Measurements from ENCODE around the gene AKT1. TPM values are rescaled to one million over a fixed set of nuclear protein-coding genes. Genes with fewer than 3 reads are reported as not detected.

Gene AKT1
- total RNA-seq, 4 donors from 2014 or later = 51.9 to 91.0 (median 88.7) TPM

- WGBS, 2 donors = 87 to 89% methylated on average over 28 to 30 of the region's 30 CpGs
- TF ChIP-seq POLR2A (IDR thresholded peaks at IDR 0.05) = no peak
- TF ChIP-seq CTCF (IDR thresholded peaks at IDR 0.05) = no peak
- DNase-seq (ENCODE audit: low spot score in 2 of 2) = no peak
- no peak overlapping the region for H3K4me3 ChIP-seq (ENCODE audit: low read depth, poor library complexity, severe bottlenecking)
- intact Hi-C loops (cut with DNase I; ENCODE audit: low total_unique reads) = no loop called here
Measured at GRCh38 chr14:104758981-104759969, 36.3 kb downstream of the AKT1 start.

DNA sequence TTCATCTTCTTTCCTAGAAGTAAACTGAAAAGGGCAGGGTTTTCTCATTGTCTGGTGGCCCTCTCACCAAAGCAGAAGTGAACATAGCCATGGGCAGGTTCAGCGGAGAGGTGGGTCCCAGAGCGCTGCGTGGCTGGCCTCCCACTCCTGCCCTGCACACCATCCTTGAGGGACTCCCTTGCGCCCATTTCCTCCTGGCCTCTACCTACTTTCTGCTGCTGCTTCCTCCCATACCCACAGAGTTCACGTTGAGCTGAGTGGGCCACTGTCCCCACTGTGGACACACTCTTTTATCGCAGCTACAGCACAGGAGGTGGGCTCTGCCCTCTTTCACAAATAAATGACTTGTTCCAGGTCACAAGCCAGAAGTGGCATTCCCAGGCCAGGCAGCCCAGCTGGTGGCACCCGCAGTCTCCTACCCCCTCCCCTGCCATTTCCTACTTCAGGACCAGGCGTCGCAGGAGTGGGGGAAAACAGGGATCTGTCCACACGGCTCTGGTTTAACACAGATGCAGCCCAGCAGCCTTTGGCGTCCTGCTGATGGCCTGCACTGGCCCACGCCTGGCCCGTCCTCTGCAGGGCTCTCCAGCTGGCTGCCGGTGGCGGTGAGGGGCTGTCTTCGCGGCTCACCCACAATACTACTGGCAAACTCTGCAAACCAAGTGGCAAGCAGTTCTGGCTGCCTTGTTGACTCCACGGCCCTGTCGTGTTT lies 37.7 kb downstream of the AKT1 start:
- H3K4me3 ChIP-seq (ENCODE audit: low read depth, poor library complexity, severe bottlenecking) = no peak overlapping the region
- no peak for DNase-seq (ENCODE audit: low spot score in 2 of 2)
- 91 to 96% methylated on average over 17 to 19 of the region's 19 CpGs for WGBS, 2 donors
- TF ChIP-seq POLR2A (IDR thresholded peaks at IDR 0.05) = no peak
- no peak for TF ChIP-seq CTCF (IDR thresholded peaks at IDR 0.05)
- intact Hi-C loops (cut with DNase I; ENCODE audit: low total_unique reads) = no loop called here

GRCh38 chr14:104757238-104757585 lies 38.3 kb downstream of the AKT1 start:
- DNase-seq (ENCODE audit: low spot score in 2 of 2) = no peak
- WGBS, 2 donors = 76 to 83% methylated on average over 10 of the region's 10 CpGs
- intact Hi-C loops (cut with DNase I; ENCODE audit: low total_unique reads) = no loop called here
- TF ChIP-seq CTCF (IDR thresholded peaks at IDR 0.05) (no peak), POLR2A (IDR thresholded peaks at IDR 0.05) (no peak)
- H3K4me3 ChIP-seq (ENCODE audit: low read depth, poor library complexity, severe bottlenecking) = no peak overlapping the region

DNA sequence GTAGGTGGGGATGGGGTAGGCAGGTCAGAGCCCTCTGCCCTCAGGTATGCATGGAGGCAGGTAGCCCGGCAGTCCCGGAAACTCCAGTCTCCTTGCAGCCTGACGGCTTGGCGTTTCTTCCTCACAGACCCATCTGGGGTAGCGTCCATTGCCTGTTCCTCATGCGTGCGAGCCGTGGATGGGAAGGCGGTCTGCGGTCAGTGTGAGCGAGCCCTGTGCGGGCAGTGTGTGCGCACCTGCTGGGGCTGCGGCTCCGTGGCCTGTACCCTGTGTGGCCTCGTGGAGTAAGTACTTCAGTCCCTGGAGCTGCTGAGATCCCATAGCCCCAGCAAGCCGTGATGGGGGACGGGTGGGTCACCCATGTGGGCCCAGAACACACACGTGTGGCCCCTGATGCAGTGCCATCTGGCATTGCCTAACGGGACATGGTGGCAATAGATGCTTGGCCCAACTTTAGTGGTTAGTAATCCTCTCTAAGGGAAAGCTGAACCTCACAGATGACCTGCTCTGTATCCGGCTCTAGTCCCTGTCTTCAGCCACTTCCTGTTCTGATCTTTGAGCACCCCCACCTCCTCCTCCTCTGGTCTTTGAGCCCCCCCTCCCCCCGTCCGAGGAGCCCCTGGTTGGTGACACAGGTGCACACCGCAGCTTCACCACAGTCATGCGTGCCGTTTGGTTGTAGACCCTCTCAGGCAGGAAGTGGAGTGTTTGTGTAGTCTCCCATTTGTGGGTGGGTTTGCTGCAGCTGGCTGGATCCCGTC lies 38.9 kb downstream of the AKT1 start:
- WGBS, 2 donors = 80 to 84% methylated on average over 26 to 27 of the region's 27 CpGs
- intact Hi-C loops (cut with DNase I; ENCODE audit: low total_unique reads) = no loop called here
- no peak for DNase-seq (ENCODE audit: low spot score in 2 of 2)
- H3K4me3 ChIP-seq (ENCODE audit: low read depth, poor library complexity, severe bottlenecking) = no peak overlapping the region
- TF ChIP-seq POLR2A (IDR thresholded peaks at IDR 0.05) = no peak
- TF ChIP-seq CTCF (IDR thresholded peaks at IDR 0.05) = no peak

- TF ChIP-seq CTCF (IDR thresholded peaks at IDR 0.05) (no peak), POLR2A (IDR thresholded peaks at IDR 0.05) (no peak)
- 78 to 85% methylated on average over 11 of the region's 11 CpGs for WGBS, 2 donors
- intact Hi-C loops (cut with DNase I; ENCODE audit: low total_unique reads) = no loop called here
Measured at GRCh38 chr14:104755621-104756020, 39.9 kb downstream of the AKT1 start.

More at GRCh38 chr14:104755621-104756020, 39.9 kb downstream of the AKT1 start:
- no peak for DNase-seq (ENCODE audit: low spot score in 2 of 2)
- no peak overlapping the region for H3K4me3 ChIP-seq (ENCODE audit: low read depth, poor library complexity, severe bottlenecking)
